GM23338 (cell line): ENCODE measurements around the gene OR9G1. TPM values are rescaled to one million over a fixed set of nuclear protein-coding genes. Genes with fewer than 3 reads are reported as not detected.

Experiments used
- ATAC-seq: fragments of 200-7000 bp; cut with Tn5 transposase; 3 replicates; pipeline ENCODE4 v1.9.1; 2020
- DNase-seq: peaks from one replicate; pipeline ENCODE4 v3.0.0-alpha.2; 2015; ENCODE audit warnings: low spot score
- H2AFZ ChIP-seq: fragments of 200-600 bp; sonication (generic); 2 replicates; pipeline ENCODE4 v1.8.0; 2016; ENCODE audit warnings: antibody characterized with exemption, mild to moderate bottlenecking, moderate library complexity
- H3F3A ChIP-seq: fragments of 200-600 bp; sonication (generic); replicated peaks from 2 replicates; pipeline ENCODE4 v1.8.0; 2017; ENCODE audit warnings: antibody characterized with exemption, mixed run types, low read depth
- H3K27ac ChIP-seq: fragments of 200-600 bp; sonication (generic); 2 replicates; pipeline ENCODE4 v1.6.1; 2016; ENCODE audit warnings: low read depth
- H3K27me3 ChIP-seq: fragments of 200-600 bp; sonication (generic); 2 replicates; pipeline ENCODE4 v1.8.0; 2016; ENCODE audit warnings: mild to moderate bottlenecking, mixed run types, moderate library complexity; ENCODE audit not compliant: insufficient read depth
- H3K36me3 ChIP-seq: fragments of 200-600 bp; sonication (generic); 2 replicates; pipeline ENCODE4 v1.8.0; 2016; ENCODE audit warnings: mild to moderate bottlenecking; ENCODE audit not compliant: insufficient read depth
- H3K4me1 ChIP-seq: fragments of 200-600 bp; sonication (generic); 2 replicates; pipeline ENCODE4 v1.8.0; 2016; ENCODE audit warnings: mild to moderate bottlenecking, moderate library complexity; ENCODE audit not compliant: insufficient read depth
- H3K4me2 ChIP-seq: fragments of 200-600 bp; sonication (generic); 2 replicates; pipeline ENCODE4 v1.7.1; 2017; ENCODE audit warnings: mixed run types
- H3K4me3 ChIP-seq: fragments of 200-600 bp; sonication (generic); 2 replicates; pipeline ENCODE4 v1.6.1; 2016; ENCODE audit warnings: mixed run types
- H3K79me2 ChIP-seq: fragments of 200-600 bp; sonication (generic); replicated peaks from 2 replicates; pipeline ENCODE4 v1.8.0; 2017; ENCODE audit warnings: mild to moderate bottlenecking; ENCODE audit not compliant: insufficient read depth
- H3K9me2 ChIP-seq: fragments of 200-600 bp; sonication (generic); 2 replicates; pipeline ENCODE4 v1.8.0; 2017; ENCODE audit not compliant: insufficient read depth
- H4K20me1 ChIP-seq: fragments of 200-600 bp; sonication (generic); replicated peaks from 2 replicates; pipeline ENCODE4 v1.8.0; 2017; ENCODE audit warnings: mild to moderate bottlenecking; ENCODE audit not compliant: insufficient read depth
- H3K27ac Mint-ChIP-seq: 2 replicates; pipeline ENCODE4 v1.8.0; 2020; ENCODE audit warnings: inconsistent platforms, mild to moderate bottlenecking, moderate library complexity, mixed read lengths
- H3K27me3 Mint-ChIP-seq: 3 replicates; pipeline ENCODE4 v1.8.0; 2022; ENCODE audit warnings: low read depth, mild to moderate bottlenecking, moderate library complexity, mixed read lengths, inconsistent platforms; ENCODE audit not compliant: insufficient read depth, poor library complexity
- H3K36me3 Mint-ChIP-seq: 3 replicates; pipeline ENCODE4 v1.8.0; 2021; ENCODE audit warnings: low read depth, mild to moderate bottlenecking, inconsistent platforms, moderate library complexity, mixed read lengths
- H3K4me1 Mint-ChIP-seq: 3 replicates; pipeline ENCODE4 v1.8.0; 2020; ENCODE audit warnings: mild to moderate bottlenecking, inconsistent platforms, mixed read lengths
- H3K4me3 Mint-ChIP-seq: 3 replicates; pipeline ENCODE4 v1.8.0; 2021; ENCODE audit warnings: moderate library complexity, mild to moderate bottlenecking, inconsistent platforms, mixed read lengths
- H3K9me3 Mint-ChIP-seq: 3 replicates; pipeline ENCODE4 v1.8.0; 2020; ENCODE audit warnings: moderate library complexity, mild to moderate bottlenecking, inconsistent platforms, mixed read lengths
- CREB1 ChIP-seq: fragments of 250-450 bp; sonication (Bioruptor Pico); IDR thresholded peaks from 2 replicates; pipeline ENCODE4 v1.5.0; 2020; ENCODE audit warnings: low read depth, mild to moderate bottlenecking, moderate library complexity
- EZH2 ChIP-seq: fragments of 200-600 bp; sonication (generic); IDR thresholded peaks from one replicate; pipeline ENCODE4 v1.8.0; 2017; ENCODE audit warnings: antibody characterized with exemption, mild to moderate bottlenecking, low read depth; ENCODE audit not compliant: unreplicated experiment
- EZH2phosphoT487 ChIP-seq: fragments of 200-600 bp; sonication (generic); IDR thresholded peaks from one replicate; pipeline ENCODE4 v1.8.1; 2018; ENCODE audit warnings: antibody characterized with exemption; ENCODE audit not compliant: unreplicated experiment
- JUNB ChIP-seq: IDR thresholded peaks from one replicate; pipeline ENCODE4 v1.6.1; 2016; ENCODE audit warnings: antibody characterized with exemption; ENCODE audit not compliant: unreplicated experiment
- NANOG ChIP-seq: IDR thresholded peaks from 2 replicates; pipeline ENCODE4 v1.6.1; 2016; ENCODE audit warnings: antibody characterized with exemption, borderline replicate concordance
- POLR2AphosphoS5 ChIP-seq: IDR thresholded peaks from 2 replicates; pipeline ENCODE4 v1.6.1; 2016; ENCODE audit warnings: antibody characterized with exemption, low read depth
- STAT1 ChIP-seq: IDR thresholded peaks from one replicate; pipeline ENCODE4 v1.6.1; 2016; ENCODE audit warnings: antibody characterized with exemption; ENCODE audit not compliant: unreplicated experiment
- ZNF114 ChIP-seq: fragments of 250-450 bp; sonication (Bioruptor Pico); IDR thresholded peaks from 2 replicates; pipeline ENCODE4 v1.5.0; 2020; ENCODE audit warnings: mild to moderate bottlenecking, moderate library complexity
- ZNF331 ChIP-seq: fragments of 250-450 bp; sonication (Bioruptor Pico); IDR thresholded peaks from 2 replicates; pipeline ENCODE4 v1.5.0; 2020; ENCODE audit warnings: low read depth, mild to moderate bottlenecking, moderate library complexity
- polyA plus RNA-seq: library from polyadenylated mRNA; unstranded; fragments of >200 nt; fragmentation: Nextera tagmentation; extraction: Ambion mirVana; gene quantifications from 2 replicates; pipeline ENCODE4 v1.2.1, GENCODE V29; 2016
- total RNA-seq: library from RNA; depleted of rRNA; stranded (reverse); fragments of >200 nt; shearing (Covaris generic); gene quantifications from 2 replicates; pipeline ENCODE4 v1.2.3, GENCODE V29; 2014
- TF ChIP-seq, protein P1 (sequence below): IDR thresholded peaks from one replicate; pipeline ENCODE4 v1.6.1; 2018; ENCODE audit warnings: antibody characterized with exemption; ENCODE audit not compliant: unreplicated experiment
- TF ChIP-seq, protein P2 (sequence below), 2 experiments: fragments of 200-600 bp in 1 of 2; sonication (generic) in 1 of 2; conservative IDR thresholded peaks; 2 replicates each; pipeline versions ENCODE4 v1.5.1 to v1.6.1; 2016 to 2017; ENCODE audit warnings: antibody characterized with exemption in 2 of 2, low read depth in 2 of 2, mild to moderate bottlenecking in 2 of 2, moderate library complexity in 1 of 2
- TF ChIP-seq, protein P3 (sequence below): IDR thresholded peaks from 2 replicates; pipeline ENCODE4 v1.6.1; 2016; ENCODE audit warnings: antibody characterized with exemption

The OR9G1 gene
- total and polyA plus RNA-seq, 2 experiments from 2014 or later: not detected

DNA sequence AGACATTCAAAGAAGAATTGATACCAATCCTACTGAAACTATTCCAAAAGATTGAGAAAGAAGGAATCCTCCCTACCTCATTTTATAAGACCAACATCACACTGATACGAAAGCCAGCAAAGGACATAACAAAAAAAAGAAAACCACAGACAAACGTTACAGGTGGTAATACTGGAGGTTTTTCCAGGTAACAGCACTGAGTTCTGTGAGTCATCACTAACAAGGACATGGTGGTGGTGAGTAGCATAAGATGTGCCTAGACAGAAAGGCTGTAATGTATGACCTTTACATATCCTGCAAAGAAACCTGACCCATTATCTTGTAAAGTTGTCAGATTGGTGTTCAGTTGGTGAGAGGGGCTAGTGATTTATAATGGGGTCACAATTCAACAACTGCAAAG lies 15.3 kb downstream of the OR9G1 start:
- H3K4me3 ChIP-seq: no peak overlapping the region
- H2AFZ ChIP-seq: no peak overlapping the region; the same call in 1 of the 2 replicates
- peaks cover 3% of the 10 kb centered on the region; the same call in 2 of the 3 replicates for H3K36me3 Mint-ChIP-seq
- DNase-seq (no peak), ATAC-seq (no peak)
- H4K20me1 ChIP-seq: no peaks in the 10 kb centered on the region
- H3K27ac Mint-ChIP-seq: no peak overlapping the region
- H3K27me3 Mint-ChIP-seq: peaks cover 1% of the 10 kb centered on the region
- no peak overlapping the region for H3K4me3 Mint-ChIP-seq
- TF ChIP-seq JUNB (no peak), NANOG (no peak), POLR2AphosphoS5 (no peak), ZNF331 (CRISPR knock-in tag) (no peak)
- H3K4me2 ChIP-seq: no peak overlapping the region
- no peaks in the 10 kb centered on the region for H3F3A ChIP-seq
- no peak overlapping the region for H3K27ac ChIP-seq
- H3K27me3 ChIP-seq: no peaks in the 10 kb centered on the region
- H3K4me1 ChIP-seq: no peaks in the 10 kb centered on the region
- no peaks in the 10 kb centered on the region for H3K36me3 ChIP-seq
- H3K4me1 Mint-ChIP-seq: no peaks in the 10 kb centered on the region
- no peaks in the 10 kb centered on the region for H3K79me2 ChIP-seq
- H3K9me2 ChIP-seq: no peaks in the 10 kb centered on the region
- H3K9me3 Mint-ChIP-seq: peaks cover 21% of the 10 kb centered on the region

DNA sequence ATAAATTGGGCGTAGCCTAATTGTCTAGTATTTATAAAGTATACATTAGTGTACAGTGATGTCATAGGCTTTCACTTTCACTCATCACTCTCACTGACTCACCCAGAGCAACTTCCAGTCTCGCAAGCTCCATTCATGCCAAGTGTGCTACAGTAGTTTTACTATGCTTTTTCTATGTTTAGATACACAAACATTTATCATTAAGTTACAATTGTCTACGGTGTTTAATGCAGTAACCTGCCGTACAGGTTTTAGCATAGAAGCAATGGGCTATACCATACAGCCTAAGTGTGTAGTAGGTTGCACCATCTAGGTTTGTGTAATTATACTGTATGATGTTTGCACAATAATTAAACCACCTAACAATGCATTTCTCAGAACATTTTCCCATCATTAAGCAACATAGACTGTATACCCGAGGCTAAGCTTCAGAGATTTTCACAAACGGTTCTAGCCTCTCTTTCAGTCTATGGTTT lies 17.5 kb downstream of the OR9G1 start:
- H3K27me3 ChIP-seq: no peaks in the 10 kb centered on the region
- H3K27ac ChIP-seq: no peak overlapping the region
- no peak for DNase-seq
- no peak overlapping the region for H3K4me3 Mint-ChIP-seq
- H3K27ac Mint-ChIP-seq: no peak overlapping the region
- H4K20me1 ChIP-seq: no peaks in the 10 kb centered on the region
- no peak overlapping the region for H3K4me3 ChIP-seq
- H3K36me3 Mint-ChIP-seq: peaks cover 3% of the 10 kb centered on the region; the same call in 2 of the 3 replicates
- H3K9me2 ChIP-seq: no peaks in the 10 kb centered on the region
- no peaks in the 10 kb centered on the region for H3K36me3 ChIP-seq
- H3K4me1 Mint-ChIP-seq: no peaks in the 10 kb centered on the region
- H3K9me3 Mint-ChIP-seq: peaks cover 11% of the 10 kb centered on the region; the same call in 2 of the 3 replicates
- H3K4me1 ChIP-seq: no peaks in the 10 kb centered on the region
- ATAC-seq: no peak
- H3K79me2 ChIP-seq: no peaks in the 10 kb centered on the region
- H3F3A ChIP-seq: no peaks in the 10 kb centered on the region
- H3K4me2 ChIP-seq: no peak overlapping the region
- H2AFZ ChIP-seq: no peak overlapping the region
- no peaks in the 10 kb centered on the region for H3K27me3 Mint-ChIP-seq
- TF ChIP-seq, protein P1, sequence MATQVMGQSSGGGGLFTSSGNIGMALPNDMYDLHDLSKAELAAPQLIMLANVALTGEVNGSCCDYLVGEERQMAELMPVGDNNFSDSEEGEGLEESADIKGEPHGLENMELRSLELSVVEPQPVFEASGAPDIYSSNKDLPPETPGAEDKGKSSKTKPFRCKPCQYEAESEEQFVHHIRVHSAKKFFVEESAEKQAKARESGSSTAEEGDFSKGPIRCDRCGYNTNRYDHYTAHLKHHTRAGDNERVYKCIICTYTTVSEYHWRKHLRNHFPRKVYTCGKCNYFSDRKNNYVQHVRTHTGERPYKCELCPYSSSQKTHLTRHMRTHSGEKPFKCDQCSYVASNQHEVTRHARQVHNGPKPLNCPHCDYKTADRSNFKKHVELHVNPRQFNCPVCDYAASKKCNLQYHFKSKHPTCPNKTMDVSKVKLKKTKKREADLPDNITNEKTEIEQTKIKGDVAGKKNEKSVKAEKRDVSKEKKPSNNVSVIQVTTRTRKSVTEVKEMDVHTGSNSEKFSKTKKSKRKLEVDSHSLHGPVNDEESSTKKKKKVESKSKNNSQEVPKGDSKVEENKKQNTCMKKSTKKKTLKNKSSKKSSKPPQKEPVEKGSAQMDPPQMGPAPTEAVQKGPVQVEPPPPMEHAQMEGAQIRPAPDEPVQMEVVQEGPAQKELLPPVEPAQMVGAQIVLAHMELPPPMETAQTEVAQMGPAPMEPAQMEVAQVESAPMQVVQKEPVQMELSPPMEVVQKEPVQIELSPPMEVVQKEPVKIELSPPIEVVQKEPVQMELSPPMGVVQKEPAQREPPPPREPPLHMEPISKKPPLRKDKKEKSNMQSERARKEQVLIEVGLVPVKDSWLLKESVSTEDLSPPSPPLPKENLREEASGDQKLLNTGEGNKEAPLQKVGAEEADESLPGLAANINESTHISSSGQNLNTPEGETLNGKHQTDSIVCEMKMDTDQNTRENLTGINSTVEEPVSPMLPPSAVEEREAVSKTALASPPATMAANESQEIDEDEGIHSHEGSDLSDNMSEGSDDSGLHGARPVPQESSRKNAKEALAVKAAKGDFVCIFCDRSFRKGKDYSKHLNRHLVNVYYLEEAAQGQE: no peak
- TF ChIP-seq CREB1 (CRISPR knock-in tag) (no peak), ZNF114 (CRISPR knock-in tag) (no peak), JUNB (no peak), ZNF331 (CRISPR knock-in tag) (no peak), STAT1 (no peak), EZH2phosphoT487 (no peak), NANOG (no peak), POLR2AphosphoS5 (no peak), EZH2 (no peak)
- TF ChIP-seq, protein P2, sequence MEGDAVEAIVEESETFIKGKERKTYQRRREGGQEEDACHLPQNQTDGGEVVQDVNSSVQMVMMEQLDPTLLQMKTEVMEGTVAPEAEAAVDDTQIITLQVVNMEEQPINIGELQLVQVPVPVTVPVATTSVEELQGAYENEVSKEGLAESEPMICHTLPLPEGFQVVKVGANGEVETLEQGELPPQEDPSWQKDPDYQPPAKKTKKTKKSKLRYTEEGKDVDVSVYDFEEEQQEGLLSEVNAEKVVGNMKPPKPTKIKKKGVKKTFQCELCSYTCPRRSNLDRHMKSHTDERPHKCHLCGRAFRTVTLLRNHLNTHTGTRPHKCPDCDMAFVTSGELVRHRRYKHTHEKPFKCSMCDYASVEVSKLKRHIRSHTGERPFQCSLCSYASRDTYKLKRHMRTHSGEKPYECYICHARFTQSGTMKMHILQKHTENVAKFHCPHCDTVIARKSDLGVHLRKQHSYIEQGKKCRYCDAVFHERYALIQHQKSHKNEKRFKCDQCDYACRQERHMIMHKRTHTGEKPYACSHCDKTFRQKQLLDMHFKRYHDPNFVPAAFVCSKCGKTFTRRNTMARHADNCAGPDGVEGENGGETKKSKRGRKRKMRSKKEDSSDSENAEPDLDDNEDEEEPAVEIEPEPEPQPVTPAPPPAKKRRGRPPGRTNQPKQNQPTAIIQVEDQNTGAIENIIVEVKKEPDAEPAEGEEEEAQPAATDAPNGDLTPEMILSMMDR (conservative IDR thresholded peaks at IDR 0.05; ENCODE audit: low read depth in 2 of 2): no peak
- TF ChIP-seq, protein P3, sequence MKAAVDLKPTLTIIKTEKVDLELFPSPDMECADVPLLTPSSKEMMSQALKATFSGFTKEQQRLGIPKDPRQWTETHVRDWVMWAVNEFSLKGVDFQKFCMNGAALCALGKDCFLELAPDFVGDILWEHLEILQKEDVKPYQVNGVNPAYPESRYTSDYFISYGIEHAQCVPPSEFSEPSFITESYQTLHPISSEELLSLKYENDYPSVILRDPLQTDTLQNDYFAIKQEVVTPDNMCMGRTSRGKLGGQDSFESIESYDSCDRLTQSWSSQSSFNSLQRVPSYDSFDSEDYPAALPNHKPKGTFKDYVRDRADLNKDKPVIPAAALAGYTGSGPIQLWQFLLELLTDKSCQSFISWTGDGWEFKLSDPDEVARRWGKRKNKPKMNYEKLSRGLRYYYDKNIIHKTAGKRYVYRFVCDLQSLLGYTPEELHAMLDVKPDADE: no peak
